AG04449 (cell line): ENCODE results near the gene CCNQ.
"Not testable (repeated sequence)": the region's sequence is repeated elsewhere in the genome, so short reads cannot be mapped to it uniquely, and the experiment has no call there.

Experiments used
- CTCF ChIA-PET: fragments of 350-600 bp; formaldehyde crosslinking; extraction: SDS; loops from one replicate; lab custom pipeline; 2021; ENCODE audit warnings: antibody characterized with exemption; lab: Yijun Ruan, JAX
- POLR2A ChIA-PET: fragments of 400-600, 350-600 bp; formaldehyde crosslinking; extraction: SDS; loops from one replicate; lab custom pipeline; 2020; ENCODE audit warnings: antibody characterized with exemption, inconsistent platforms; lab: Yijun Ruan, JAX
- DNase-seq: peaks from one replicate; pipeline ENCODE4 v3.0.0-alpha.2; 2010; ENCODE audit warnings: low read depth, low spot score
- H3K4me3 ChIP-seq: 2 replicates; pipeline ENCODE4 v1.5.1; 2011; ENCODE audit warnings: low read depth, mild to moderate bottlenecking, control low read depth, low read length
- CTCF ChIP-seq: IDR thresholded peaks from one replicate; pipeline ENCODE4 v1.5.1; 2011; ENCODE audit warnings: mild to moderate bottlenecking, moderate library complexity, low read length, control low read depth, inconsistent platforms; ENCODE audit not compliant: insufficient read depth; ENCODE audit errors: missing control alignments

The CCNQ gene

GRCh38 chrX:153609917-153610835 is 11.2 kb upstream of the CCNQ start:
- ChIA-PET POLR2A (no interaction called here), CTCF (interaction anchor here (0.9 to 6.3 kb wide), 25 partner anchors 8 to 340 kb away, joined by 3 to 58 read pairs (median 5); partner anchors contain the start of gene CCNQ)
- TF ChIP-seq CTCF = peak; percentile 86
- no peak for DNase-seq
- H3K4me3 ChIP-seq = peak overlapping the region; percentile 47

- ChIA-PET CTCF (interaction anchor here (0.7 to 6.3 kb wide), 27 partner anchors 8 to 341 kb away, joined by 3 to 58 read pairs (median 5); partner anchors contain the start of gene CCNQ), POLR2A (no interaction called here)
- no peak for DNase-seq
- H3K4me3 ChIP-seq = no peak overlapping the region
- TF ChIP-seq CTCF = no peak
These were observed 9.9 kb upstream of the CCNQ start for GRCh38 chrX:153608806-153609205.

GRCh38 chrX:153608376-153608775 is 9.4 kb upstream of the CCNQ start:
- no peak for DNase-seq
- CTCF ChIA-PET = interaction anchor here (1.4 to 1.7 kb wide), 5 partner anchors 46 to 69 kb away, joined by 3 to 11 read pairs (median 5); no protein-coding TSS in a partner anchor
- POLR2A ChIA-PET = no interaction called here
- no peak overlapping the region for H3K4me3 ChIP-seq
- TF ChIP-seq CTCF = no peak

GRCh38 chrX:153606503-153606902 is 7.6 kb upstream of the CCNQ start:
- ChIA-PET CTCF (interaction anchor here (0.9 to 1.1 kb wide), 3 partner anchors 9 to 30 kb away, joined by 3 to 4 read pairs (median 3); no protein-coding TSS in a partner anchor), POLR2A (no interaction called here)
- TF ChIP-seq CTCF = no peak
- DNase-seq = no peak
- H3K4me3 ChIP-seq = no peak overlapping the region

- CTCF ChIA-PET = interaction anchor here (1.0 to 2.1 kb wide), 4 partner anchors 9 to 103 kb away, joined by 3 to 8 read pairs (median 4); no protein-coding TSS in a partner anchor
- DNase-seq, H3K4me3 ChIP-seq, POLR2A ChIA-PET: not testable (repeated sequence)
These were observed 5.9 kb upstream of the CCNQ start for GRCh38 chrX:153604666-153605380.

GRCh38 chrX:153603131-153603656 is 4.3 kb upstream of the CCNQ start:
- no peak for DNase-seq
- TF ChIP-seq CTCF = no peak
- POLR2A ChIA-PET = no interaction called here
- CTCF ChIA-PET = no interaction called here
- H3K4me3 ChIP-seq = no peak overlapping the region
